ENCODE measurements around the gene SRCAP.

Gene SRCAP
- total RNA-seq = 17.8 to 24.2 (median 20.5) reads per million in 3 donors

DNA sequence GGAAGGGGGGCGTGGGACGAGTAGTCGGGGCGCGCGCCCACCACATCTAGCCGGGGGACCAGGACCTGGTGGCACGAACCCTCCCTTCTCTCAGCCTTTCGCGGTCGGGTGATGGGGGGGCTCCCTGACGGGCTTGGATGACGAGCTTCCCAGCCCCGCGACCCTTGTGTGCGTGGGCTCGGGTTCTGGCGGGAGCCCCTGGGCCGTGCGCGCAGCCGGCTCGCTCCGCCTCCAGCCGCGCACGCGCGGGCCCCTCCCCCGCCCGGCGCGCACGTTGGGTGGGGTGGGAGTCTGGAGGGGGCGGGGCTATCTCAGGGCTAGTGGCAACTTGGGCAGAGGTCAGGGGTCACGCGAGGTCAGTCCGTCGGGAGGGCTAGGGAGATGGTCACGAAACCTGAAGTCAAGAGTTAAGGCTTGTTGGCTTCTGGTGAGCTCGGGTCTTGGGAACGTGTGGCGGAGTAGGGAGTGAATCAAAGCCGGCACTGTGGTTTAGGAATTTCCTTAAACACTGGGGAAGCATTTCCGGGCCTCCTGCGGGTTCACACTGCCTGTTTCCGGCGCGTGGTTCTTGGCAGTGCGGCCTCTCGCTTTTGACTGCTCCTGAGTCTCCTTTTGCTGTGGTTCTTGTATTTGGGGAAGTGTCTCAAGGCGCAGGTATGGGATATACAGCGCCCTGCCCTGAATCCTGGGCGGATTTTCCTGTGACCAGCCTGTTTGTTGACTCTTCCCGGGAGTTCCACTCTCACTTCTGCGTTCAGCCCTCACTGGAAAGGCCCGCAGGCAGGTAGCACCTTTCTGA, at the start of gene SRCAP:
TSS of gene SRCAP (plus strand) at position 356 of the 799 bp plus-strand sequence. CDS start 1,654 bp downstream, outside the sequence.
- Histone ChIP-seq H3K4me3 (ENCODE audit: insufficient read depth, low read depth, low read length, poor library complexity, severe bottlenecking) (peak within 1 kb of the TSS; percentile 74), H3K4me1 (ENCODE audit: control insufficient read depth, insufficient read depth, low read length, poor library complexity, severe bottlenecking) (peaks cover 12% of the 10 kb centered on the region), H3K36me3 (ENCODE audit: control insufficient read depth, insufficient read depth, low read length) (peaks cover 27% of the 10 kb centered on the region), H3K27ac (ENCODE audit: insufficient read depth, low read length, poor library complexity, severe bottlenecking) (peak within 1 kb of the TSS; percentile 100), H3K9me3 (ENCODE audit: control insufficient read depth, low read length) (no peaks in the 10 kb centered on the region), H3K27me3 (replicated peaks; ENCODE audit: control insufficient read depth, insufficient read depth, low read length, poor library complexity, severe bottlenecking) (no peaks in the 10 kb centered on the region)
- DNase-seq = peak; percentile 58 to 70 (median 63)

GRCh38 chr16:30649725-30650368, 49.1 kb upstream of the SRCAP start:
- peaks cover 24% of the 10 kb centered on the region for H3K36me3 ChIP-seq (ENCODE audit: control insufficient read depth, insufficient read depth, low read length)
- no peaks in the 10 kb centered on the region for H3K27me3 ChIP-seq (replicated peaks; ENCODE audit: control insufficient read depth, insufficient read depth, low read length, poor library complexity, severe bottlenecking)
- H3K4me3 ChIP-seq (ENCODE audit: insufficient read depth, low read depth, low read length, poor library complexity, severe bottlenecking) = peak overlapping the region; percentile 97
- peak overlapping the region; percentile 91 for H3K27ac ChIP-seq (ENCODE audit: insufficient read depth, low read length, poor library complexity, severe bottlenecking)
- H3K4me1 ChIP-seq (ENCODE audit: control insufficient read depth, insufficient read depth, low read length, poor library complexity, severe bottlenecking) = peaks cover 9% of the 10 kb centered on the region
- no peaks in the 10 kb centered on the region for H3K9me3 ChIP-seq (ENCODE audit: control insufficient read depth, low read length)
- DNase-seq = no peak

- DNase-seq = peak; percentile 97 to 98 (median 98)
Observed at GRCh38 chr16:30650369-30651123, 48.4 kb upstream of the SRCAP start, which contains the start of gene PRR14. Gene PRR14, plus strand, starts transcription at chr16:30650960. Its CDS starts 686 bp downstream, at chr16:30651646.

GRCh38 chr16:30651124-30652004, 47.6 kb upstream of the SRCAP start:
- Histone ChIP-seq H3K27ac (ENCODE audit: insufficient read depth, low read length, poor library complexity, severe bottlenecking) (peak overlapping the region; percentile 91), H3K36me3 (ENCODE audit: control insufficient read depth, insufficient read depth, low read length) (peaks cover 39% of the 10 kb centered on the region), H3K9me3 (ENCODE audit: control insufficient read depth, low read length) (no peaks in the 10 kb centered on the region), H3K4me1 (ENCODE audit: control insufficient read depth, insufficient read depth, low read length, poor library complexity, severe bottlenecking) (peaks cover 9% of the 10 kb centered on the region), H3K4me3 (ENCODE audit: insufficient read depth, low read depth, low read length, poor library complexity, severe bottlenecking) (peak overlapping the region; percentile 97), H3K27me3 (replicated peaks; ENCODE audit: control insufficient read depth, insufficient read depth, low read length, poor library complexity, severe bottlenecking) (no peaks in the 10 kb centered on the region)
- DNase-seq = peak; percentile 72 to 82 (median 77)

More at GRCh38 chr16:30650369-30651123, 48.4 kb upstream of the SRCAP start, which contains the start of gene PRR14:
- Histone ChIP-seq H3K4me3 (ENCODE audit: insufficient read depth, low read depth, low read length, poor library complexity, severe bottlenecking) (peak within 1 kb of the TSS; percentile 97), H3K27me3 (replicated peaks; ENCODE audit: control insufficient read depth, insufficient read depth, low read length, poor library complexity, severe bottlenecking) (no peaks in the 10 kb centered on the region), H3K4me1 (ENCODE audit: control insufficient read depth, insufficient read depth, low read length, poor library complexity, severe bottlenecking) (peaks cover 9% of the 10 kb centered on the region), H3K27ac (ENCODE audit: insufficient read depth, low read length, poor library complexity, severe bottlenecking) (peak within 1 kb of the TSS; percentile 91), H3K36me3 (ENCODE audit: control insufficient read depth, insufficient read depth, low read length) (peaks cover 31% of the 10 kb centered on the region), H3K9me3 (ENCODE audit: control insufficient read depth, low read length) (no peaks in the 10 kb centered on the region)

GRCh38 chr16:30652005-30652296, 47.0 kb upstream of the SRCAP start:
- H3K9me3 ChIP-seq (ENCODE audit: control insufficient read depth, low read length) = no peaks in the 10 kb centered on the region
- H3K27ac ChIP-seq (ENCODE audit: insufficient read depth, low read length, poor library complexity, severe bottlenecking) = peak overlapping the region; percentile 91
- peaks cover 41% of the 10 kb centered on the region for H3K36me3 ChIP-seq (ENCODE audit: control insufficient read depth, insufficient read depth, low read length)
- no peak for DNase-seq
- H3K27me3 ChIP-seq (replicated peaks; ENCODE audit: control insufficient read depth, insufficient read depth, low read length, poor library complexity, severe bottlenecking) = no peaks in the 10 kb centered on the region
- H3K4me1 ChIP-seq (ENCODE audit: control insufficient read depth, insufficient read depth, low read length, poor library complexity, severe bottlenecking) = peaks cover 10% of the 10 kb centered on the region
- H3K4me3 ChIP-seq (ENCODE audit: insufficient read depth, low read depth, low read length, poor library complexity, severe bottlenecking) = peak overlapping the region; percentile 97

DNA sequence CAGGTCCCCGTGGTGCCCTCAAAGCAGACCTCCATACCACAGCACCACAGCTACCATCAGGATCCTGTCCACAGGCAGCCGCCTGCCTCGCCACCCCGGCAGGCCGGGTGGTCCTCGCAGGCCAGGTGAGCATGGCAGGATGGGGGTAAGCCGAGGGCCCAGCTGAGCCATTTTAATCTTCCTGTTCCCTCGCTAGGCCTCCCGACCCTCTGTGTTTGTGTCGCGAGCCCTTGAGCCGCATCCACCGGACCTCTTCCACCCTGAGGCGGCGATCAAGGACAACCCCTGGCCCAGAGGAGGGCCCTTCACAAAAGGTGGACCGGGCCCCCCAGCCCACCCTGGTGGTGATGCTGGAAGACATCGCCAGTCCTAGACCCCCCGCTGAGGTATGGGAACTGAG, 46.3 kb upstream of the SRCAP start:
- no peak for DNase-seq
- Histone ChIP-seq H3K4me3 (ENCODE audit: insufficient read depth, low read depth, low read length, poor library complexity, severe bottlenecking) (no peak overlapping the region), H3K9me3 (ENCODE audit: control insufficient read depth, low read length) (no peaks in the 10 kb centered on the region), H3K36me3 (ENCODE audit: control insufficient read depth, insufficient read depth, low read length) (peaks cover 41% of the 10 kb centered on the region), H3K4me1 (ENCODE audit: control insufficient read depth, insufficient read depth, low read length, poor library complexity, severe bottlenecking) (peaks cover 17% of the 10 kb centered on the region), H3K27ac (ENCODE audit: insufficient read depth, low read length, poor library complexity, severe bottlenecking) (peak overlapping the region; percentile 91), H3K27me3 (replicated peaks; ENCODE audit: control insufficient read depth, insufficient read depth, low read length, poor library complexity, severe bottlenecking) (no peaks in the 10 kb centered on the region)

GRCh38 chr16:30654856-30655255, 44.1 kb upstream of the SRCAP start:
- no peaks in the 10 kb centered on the region for H3K9me3 ChIP-seq (ENCODE audit: control insufficient read depth, low read length)
- no peak overlapping the region for H3K4me3 ChIP-seq (ENCODE audit: insufficient read depth, low read depth, low read length, poor library complexity, severe bottlenecking)
- no peak overlapping the region for H3K27ac ChIP-seq (ENCODE audit: insufficient read depth, low read length, poor library complexity, severe bottlenecking)
- H3K36me3 ChIP-seq (ENCODE audit: control insufficient read depth, insufficient read depth, low read length) = peaks cover 41% of the 10 kb centered on the region
- no peak for DNase-seq
- peaks cover 17% of the 10 kb centered on the region for H3K4me1 ChIP-seq (ENCODE audit: control insufficient read depth, insufficient read depth, low read length, poor library complexity, severe bottlenecking)
- H3K27me3 ChIP-seq (replicated peaks; ENCODE audit: control insufficient read depth, insufficient read depth, low read length, poor library complexity, severe bottlenecking) = no peaks in the 10 kb centered on the region

DNA sequence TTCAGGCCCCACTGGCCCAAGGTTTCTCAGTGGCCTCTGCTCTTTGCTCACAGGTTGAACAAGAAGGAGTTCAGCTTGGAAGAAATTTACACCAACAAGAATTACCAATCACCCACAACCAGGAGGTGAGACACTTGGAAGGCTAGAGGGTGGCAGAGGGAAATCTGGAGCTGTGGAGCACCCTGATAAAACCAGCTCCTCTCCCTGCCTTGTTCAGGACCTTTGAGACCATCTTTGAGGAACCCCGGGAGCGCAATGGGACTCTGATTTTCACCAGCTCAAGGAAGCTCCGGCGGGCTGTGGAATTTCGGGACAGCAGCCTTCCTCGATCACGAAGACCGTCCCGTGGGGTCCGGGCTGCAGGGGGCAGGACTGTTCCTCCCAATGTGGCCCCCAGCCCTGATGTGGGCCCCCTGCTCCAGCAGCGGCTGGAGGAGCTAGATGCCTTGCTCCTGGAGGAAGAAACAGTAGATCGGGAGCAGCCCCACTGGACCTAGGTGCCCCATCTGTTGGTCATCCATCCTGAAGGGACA, 43.1 kb upstream of the SRCAP start:
- Histone ChIP-seq H3K9me3 (ENCODE audit: control insufficient read depth, low read length) (no peaks in the 10 kb centered on the region), H3K27ac (ENCODE audit: insufficient read depth, low read length, poor library complexity, severe bottlenecking) (no peak overlapping the region), H3K27me3 (replicated peaks; ENCODE audit: control insufficient read depth, insufficient read depth, low read length, poor library complexity, severe bottlenecking) (no peaks in the 10 kb centered on the region), H3K4me1 (ENCODE audit: control insufficient read depth, insufficient read depth, low read length, poor library complexity, severe bottlenecking) (peaks cover 27% of the 10 kb centered on the region), H3K4me3 (ENCODE audit: insufficient read depth, low read depth, low read length, poor library complexity, severe bottlenecking) (no peak overlapping the region), H3K36me3 (ENCODE audit: control insufficient read depth, insufficient read depth, low read length) (peaks cover 41% of the 10 kb centered on the region)
- DNase-seq = no peak

DNA sequence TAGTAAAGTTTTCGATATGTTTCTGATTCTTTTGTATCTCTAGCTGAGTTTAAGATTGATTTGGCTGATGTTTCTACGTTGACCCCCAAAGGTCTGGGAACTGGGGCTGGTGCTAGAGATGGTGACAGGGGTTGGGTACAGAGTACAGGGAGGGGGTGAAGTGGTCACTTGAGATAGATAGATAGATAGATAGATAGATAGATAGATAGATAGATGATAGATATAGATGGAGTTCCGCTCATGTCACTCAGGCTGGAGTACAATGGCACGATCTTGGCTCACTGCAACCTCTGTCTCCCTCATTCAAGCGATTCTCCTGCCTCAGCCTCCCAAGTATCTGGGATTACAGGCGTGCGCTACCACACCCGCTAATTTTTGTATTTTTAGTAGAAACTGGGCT, 42.6 kb upstream of the SRCAP start:
- peaks cover 32% of the 10 kb centered on the region for H3K4me1 ChIP-seq (ENCODE audit: control insufficient read depth, insufficient read depth, low read length, poor library complexity, severe bottlenecking)
- peaks cover 45% of the 10 kb centered on the region for H3K36me3 ChIP-seq (ENCODE audit: control insufficient read depth, insufficient read depth, low read length)
- no peak overlapping the region for H3K4me3 ChIP-seq (ENCODE audit: insufficient read depth, low read depth, low read length, poor library complexity, severe bottlenecking)
- no peaks in the 10 kb centered on the region for H3K27me3 ChIP-seq (replicated peaks; ENCODE audit: control insufficient read depth, insufficient read depth, low read length, poor library complexity, severe bottlenecking)
- DNase-seq = no peak
- no peaks in the 10 kb centered on the region for H3K9me3 ChIP-seq (ENCODE audit: control insufficient read depth, low read length)
- no peak overlapping the region for H3K27ac ChIP-seq (ENCODE audit: insufficient read depth, low read length, poor library complexity, severe bottlenecking)

All from effector memory CD4-positive, alpha-beta T cell (primary cell).